M059J (cell line): Measurements from ENCODE around the gene TRERF1. TPM values are rescaled to one million over a fixed set of nuclear protein-coding genes. Genes with fewer than 3 reads are reported as not detected.

Experiments used
- DNase-seq: peaks from one replicate; pipeline ENCODE4 v3.0.0-alpha.2; 2012; ENCODE audit warnings: low read depth
- total RNA-seq: library from RNA; depleted of rRNA; stranded (reverse); fragments of >200 nt; shearing (Covaris generic); gene quantifications from 2 replicates; pipeline ENCODE4 v1.2.3, GENCODE V29; 2014

The TRERF1 gene
- total RNA-seq, 1 experiment from 2014 or later: 8.5 TPM

DNA sequence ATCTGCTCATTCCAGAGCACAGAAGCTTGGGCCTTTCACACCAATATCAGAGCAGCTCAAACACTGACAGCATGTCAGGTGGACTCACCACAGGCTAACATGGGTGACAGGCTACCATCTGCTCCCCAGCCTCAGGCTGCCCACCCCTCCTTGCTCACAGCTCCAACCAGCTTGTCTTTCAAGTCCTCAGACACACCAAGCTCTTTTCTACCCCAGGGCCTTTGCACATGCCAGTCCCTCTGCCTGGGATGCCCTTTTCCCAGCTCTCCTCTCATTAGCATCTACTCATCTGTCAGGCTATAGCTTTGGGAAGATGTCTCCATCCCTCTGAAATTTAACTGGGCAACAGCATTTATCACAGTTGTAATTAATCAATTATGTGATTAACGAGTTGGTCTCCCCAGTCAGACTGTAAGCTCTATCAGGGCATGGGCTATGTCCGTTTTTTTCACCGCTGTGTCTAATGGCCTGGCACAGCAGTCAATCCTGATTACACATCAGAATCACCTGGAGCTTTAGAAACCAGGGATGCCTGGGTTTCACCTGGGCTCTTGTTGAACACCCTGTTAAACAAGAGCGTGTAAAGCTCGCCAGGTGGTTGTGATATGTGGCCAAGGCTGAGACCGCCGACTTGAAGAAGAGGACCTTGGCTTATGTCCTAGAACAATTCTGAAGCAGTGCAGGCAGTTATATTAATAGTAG lies 145.1 kb downstream of the TRERF1 start:
- DNase-seq: no peak

DNA sequence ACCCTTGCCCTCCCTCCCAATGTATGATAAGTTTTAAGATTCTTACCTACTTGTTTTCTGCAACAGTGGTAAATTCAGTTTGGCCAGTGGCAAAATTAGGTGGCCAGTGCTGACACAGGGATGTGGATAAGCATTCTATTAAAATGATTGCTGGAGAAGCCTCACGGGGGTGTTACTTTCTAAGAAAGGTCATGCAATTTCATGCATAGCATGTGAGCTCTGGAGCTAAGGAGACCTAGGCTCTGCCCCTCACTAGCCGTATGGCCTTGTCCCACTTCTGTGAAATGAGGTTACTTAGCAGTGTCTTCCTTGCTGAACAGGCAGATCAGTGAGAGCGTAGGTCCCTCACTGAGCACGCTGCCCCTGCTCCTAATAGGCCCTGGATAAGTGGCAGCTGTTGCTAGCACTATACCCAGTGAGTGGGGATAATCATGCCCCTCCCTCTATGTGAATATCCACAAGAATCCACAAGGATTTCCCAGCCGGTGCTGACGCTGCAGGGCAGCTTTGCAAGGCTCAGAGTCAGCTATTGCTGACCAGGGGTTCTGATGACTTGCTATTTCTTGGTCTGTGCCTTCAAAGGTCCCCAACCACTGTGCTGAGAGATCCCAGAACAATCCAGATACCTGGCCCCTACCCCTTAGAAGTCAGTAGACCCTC lies 147.5 kb downstream of the TRERF1 start:
- no peak for DNase-seq

- DNase-seq: no peak
These were observed 149.3 kb downstream of the TRERF1 start for GRCh38 chr6:42302411-42302810.

DNA sequence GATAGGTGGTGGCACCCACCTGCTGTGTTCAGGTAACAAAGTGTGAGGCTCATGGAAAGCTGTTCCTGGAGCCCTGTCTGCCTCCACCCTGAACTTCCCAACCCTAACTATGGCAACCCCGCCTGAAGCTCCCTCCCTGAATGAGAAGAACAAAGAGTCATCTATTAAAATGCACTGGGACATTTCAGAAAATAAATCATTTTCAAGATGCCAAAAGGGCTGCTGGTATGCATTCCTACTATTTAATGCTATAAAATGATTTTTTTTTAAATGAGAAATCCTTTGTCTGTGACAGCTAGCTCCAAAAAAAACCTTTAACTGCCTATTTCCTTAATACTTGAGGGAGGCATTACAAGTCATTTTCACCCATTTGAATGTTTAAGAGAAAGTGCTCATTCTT lies 149.7 kb downstream of the TRERF1 start:
- DNase-seq: no peak

DNA sequence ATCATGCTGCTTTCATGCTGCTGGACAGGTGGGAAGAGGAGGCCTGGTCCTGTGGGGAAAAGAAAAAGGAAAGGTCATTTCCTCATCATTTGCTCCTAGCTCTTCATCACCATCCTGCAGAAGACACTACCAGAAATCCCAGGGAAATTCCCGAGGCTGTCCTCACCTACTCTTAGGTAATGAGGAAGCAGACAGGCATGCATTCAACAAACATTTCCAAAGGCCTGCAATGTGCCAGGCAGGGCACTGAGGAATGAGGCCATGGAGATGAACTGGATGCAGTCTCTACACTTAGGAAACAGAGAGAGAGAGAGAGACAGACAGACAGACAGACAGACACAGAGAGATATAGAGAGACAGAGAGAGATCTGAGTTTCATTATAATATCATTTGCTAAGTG lies 151.0 kb downstream of the TRERF1 start:
- DNase-seq: no peak

GRCh38 chr6:42300185-42300584 lies 151.5 kb downstream of the TRERF1 start:
- no peak for DNase-seq

DNA sequence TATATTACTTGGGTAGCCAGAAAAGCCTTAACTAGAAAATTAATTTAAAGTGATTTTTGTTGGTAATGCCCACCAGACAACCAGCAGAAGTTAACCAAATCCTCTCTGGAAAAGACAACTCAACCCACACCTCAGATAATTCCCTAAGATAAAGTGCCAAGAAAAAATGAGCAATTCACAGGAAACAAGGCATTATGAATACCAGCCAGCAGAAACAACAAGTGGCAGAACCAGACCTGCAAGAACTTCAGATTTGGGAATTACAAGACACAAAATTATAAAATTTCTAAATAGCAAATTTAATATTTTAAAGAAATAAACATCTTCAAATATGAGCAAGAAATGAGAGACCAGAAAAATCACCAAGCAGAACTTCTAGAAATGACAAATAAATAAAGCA lies 154.1 kb downstream of the TRERF1 start:
- DNase-seq: no peak

GRCh38 chr6:42296614-42297013 lies 155.1 kb downstream of the TRERF1 start:
- DNase-seq: peak; percentile 67

DNA sequence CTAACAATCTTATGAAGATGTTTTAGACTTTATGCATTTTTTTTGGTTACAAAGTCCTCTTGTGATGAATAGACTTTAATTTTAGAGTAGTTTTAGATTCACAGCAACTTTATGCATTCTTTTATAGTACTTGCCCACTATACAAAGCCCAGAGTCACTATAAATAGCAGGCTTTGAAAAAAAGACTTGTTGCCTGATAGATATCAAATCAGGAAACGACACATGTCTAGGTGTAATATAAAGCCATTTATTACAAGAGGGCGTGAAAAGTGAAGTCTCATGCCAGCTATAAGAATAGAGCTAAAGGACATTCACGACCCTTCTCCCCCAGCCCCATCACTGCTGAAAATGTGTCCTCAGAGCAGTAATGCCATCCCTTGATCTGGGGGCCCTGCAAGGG lies 156.0 kb downstream of the TRERF1 start:
- DNase-seq: no peak

GRCh38 chr6:42295181-42295580 lies 156.5 kb downstream of the TRERF1 start:
- DNase-seq: no peak

DNA sequence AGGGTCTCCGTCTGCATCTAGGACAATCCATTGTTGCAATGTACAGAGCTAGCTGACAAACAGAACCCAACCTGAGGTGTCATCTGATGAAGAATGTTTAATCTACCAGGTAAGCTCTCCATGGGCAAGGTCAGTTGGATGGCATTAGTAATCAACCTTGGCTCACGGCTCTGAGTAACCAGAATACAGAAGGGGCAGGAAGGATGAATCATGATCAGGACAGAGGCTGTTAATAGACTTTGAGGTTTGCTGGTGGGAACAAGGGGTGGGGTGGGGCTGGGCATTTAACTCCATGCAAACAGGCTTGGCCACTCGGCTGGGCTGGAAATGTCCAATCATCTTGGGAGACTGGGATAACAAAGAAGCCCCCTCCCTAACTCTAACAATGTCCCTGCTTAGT lies 157.0 kb downstream of the TRERF1 start:
- DNase-seq: peak; percentile 98

DNA sequence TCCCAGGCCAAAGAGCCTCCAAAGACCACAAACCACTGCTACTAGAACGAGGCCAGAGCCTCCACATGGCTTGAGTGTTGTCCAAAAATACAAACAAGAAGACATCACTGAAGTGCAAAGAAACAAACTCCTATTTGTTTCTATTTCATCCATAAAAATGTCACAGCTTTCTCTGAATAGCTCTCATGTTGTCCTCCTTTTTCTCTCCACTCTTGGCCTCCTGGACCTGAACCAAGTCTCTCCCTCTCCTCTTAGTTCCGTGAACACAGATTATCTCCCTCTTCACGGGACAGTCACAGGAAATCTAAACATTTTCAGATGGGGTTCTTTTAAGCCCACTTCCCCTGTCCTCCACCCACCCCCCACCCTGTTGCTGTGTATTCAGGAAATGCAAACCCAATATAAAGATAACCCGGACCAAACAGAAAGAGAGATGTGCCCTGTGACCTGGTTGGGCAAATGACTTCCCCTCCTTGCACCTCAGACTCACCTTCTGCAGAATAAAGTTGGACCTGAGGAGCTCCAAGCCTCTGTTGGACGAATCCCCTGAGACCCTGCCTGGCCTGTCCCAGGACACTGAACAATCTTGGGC lies 158.2 kb downstream of the TRERF1 start:
- DNase-seq: no peak

- peak; percentile 99 for DNase-seq
These were observed 159.6 kb downstream of the TRERF1 start for GRCh38 chr6:42292004-42292740.

DNA sequence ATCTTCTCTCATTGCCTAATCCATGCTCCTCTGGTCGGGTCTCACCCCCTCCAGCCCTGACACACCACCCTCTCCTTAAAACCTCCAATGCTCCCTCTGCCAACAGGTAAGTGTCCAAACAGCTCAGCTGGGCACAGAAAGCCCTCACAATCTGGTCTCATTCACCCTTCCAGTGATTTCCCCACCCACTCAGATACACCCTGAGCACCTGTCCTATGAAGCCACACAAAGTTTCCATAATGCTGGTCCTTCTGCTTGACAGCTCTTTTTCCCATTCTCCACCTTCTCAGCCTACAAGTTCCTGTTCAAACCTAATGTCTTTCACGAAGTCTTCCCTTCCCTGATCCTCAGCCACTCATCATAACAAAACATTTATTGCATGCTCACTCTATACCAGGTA lies 164.0 kb downstream of the TRERF1 start:
- DNase-seq: no peak

- DNase-seq: no peak
These were observed 170.2 kb downstream of the TRERF1 start for GRCh38 chr6:42281570-42281969.

DNA sequence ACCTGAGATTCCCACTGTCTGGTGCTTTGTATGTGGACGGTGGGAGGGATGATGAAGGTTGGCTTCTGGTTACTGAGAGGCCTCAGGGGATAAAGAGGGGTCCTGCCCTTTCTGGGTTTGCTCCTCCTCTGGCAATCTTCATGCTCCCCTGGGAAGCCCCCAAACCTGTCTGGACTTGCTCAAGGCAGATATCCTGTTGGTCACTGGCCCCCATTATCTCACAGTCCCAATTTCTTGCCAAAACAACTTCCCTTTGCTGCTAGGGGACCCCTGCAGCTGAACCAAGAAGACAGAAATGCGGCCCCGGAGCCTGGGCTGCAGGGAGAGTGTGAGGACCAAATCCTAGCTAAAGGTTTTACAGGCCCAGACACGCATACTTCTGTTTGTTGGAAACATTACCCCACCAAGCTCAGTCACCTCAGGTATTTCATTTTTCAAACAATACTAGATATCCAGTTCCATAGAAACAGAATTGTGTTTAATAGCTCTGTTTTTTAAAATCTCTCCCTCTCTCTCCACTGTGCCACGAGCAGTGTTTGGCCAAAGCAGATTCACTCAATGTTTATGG lies 170.7 kb downstream of the TRERF1 start:
- DNase-seq: no peak

GRCh38 chr6:42279966-42280629 lies 171.6 kb downstream of the TRERF1 start:
- peak; percentile 82 for DNase-seq

- DNase-seq: peak; percentile 79
These were observed 172.5 kb downstream of the TRERF1 start for GRCh38 chr6:42279144-42279781.

GRCh38 chr6:42278131-42278853 lies 173.4 kb downstream of the TRERF1 start:
- DNase-seq: no peak
